ENCODE measurements around the gene SMAD1.

The SMAD1 gene

DNA sequence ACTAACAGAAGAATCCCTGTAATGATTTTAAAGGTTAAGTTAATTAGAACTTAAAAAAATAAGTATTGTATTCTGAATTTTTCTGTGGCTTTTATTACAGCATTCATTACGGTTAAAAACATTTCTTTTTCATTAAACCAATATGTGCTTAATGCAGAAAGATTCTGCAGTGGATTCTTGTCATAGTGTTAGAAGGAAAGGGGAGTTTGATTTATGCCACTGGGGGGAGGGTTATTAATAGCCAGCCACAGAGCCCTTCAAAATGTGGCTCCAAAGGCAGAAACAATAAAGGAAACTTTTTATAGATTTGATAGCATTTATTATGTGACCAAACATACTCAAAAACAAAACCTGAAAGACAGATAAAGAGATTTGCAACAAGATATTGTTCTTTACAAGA, 9.1 kb downstream of the SMAD1 start:
- TF ChIP-seq, protein P1, sequence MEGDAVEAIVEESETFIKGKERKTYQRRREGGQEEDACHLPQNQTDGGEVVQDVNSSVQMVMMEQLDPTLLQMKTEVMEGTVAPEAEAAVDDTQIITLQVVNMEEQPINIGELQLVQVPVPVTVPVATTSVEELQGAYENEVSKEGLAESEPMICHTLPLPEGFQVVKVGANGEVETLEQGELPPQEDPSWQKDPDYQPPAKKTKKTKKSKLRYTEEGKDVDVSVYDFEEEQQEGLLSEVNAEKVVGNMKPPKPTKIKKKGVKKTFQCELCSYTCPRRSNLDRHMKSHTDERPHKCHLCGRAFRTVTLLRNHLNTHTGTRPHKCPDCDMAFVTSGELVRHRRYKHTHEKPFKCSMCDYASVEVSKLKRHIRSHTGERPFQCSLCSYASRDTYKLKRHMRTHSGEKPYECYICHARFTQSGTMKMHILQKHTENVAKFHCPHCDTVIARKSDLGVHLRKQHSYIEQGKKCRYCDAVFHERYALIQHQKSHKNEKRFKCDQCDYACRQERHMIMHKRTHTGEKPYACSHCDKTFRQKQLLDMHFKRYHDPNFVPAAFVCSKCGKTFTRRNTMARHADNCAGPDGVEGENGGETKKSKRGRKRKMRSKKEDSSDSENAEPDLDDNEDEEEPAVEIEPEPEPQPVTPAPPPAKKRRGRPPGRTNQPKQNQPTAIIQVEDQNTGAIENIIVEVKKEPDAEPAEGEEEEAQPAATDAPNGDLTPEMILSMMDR (IDR thresholded peaks at IDR 0.05; ENCODE audit: low read depth, low read length): no peak
- TF ChIP-seq EZH2phosphoT487 (IDR thresholded peaks at IDR 0.05; ENCODE audit: low read depth): no peak
- Histone ChIP-seq H3K36me3 (replicated peaks; ENCODE audit: low read depth, low read length) (no peaks in the 10 kb centered on the region), H3K27me3 (ENCODE audit: low read depth, low read length) (peaks cover 77% of the 10 kb centered on the region), H2AFZ (ENCODE audit: low read depth, low read length) (no peak overlapping the region), H3K4me2 (ENCODE audit: low read length) (no peak overlapping the region), H3K4me1 (ENCODE audit: low read length) (peaks cover 30% of the 10 kb centered on the region), H3K9ac (ENCODE audit: low read length) (no peak overlapping the region), H3K79me2 (ENCODE audit: low read length) (no peaks in the 10 kb centered on the region), H4K20me1 (ENCODE audit: insufficient read depth, low read length) (peaks cover 21% of the 10 kb centered on the region; the same call in 1 of the 2 replicates), H3K9me3 (ENCODE audit: insufficient read depth, low read length) (no peaks in the 10 kb centered on the region), H3K4me3 (ENCODE audit: low read length) (no peak overlapping the region), H3K27ac (ENCODE audit: low read length) (no peak overlapping the region)

DNA sequence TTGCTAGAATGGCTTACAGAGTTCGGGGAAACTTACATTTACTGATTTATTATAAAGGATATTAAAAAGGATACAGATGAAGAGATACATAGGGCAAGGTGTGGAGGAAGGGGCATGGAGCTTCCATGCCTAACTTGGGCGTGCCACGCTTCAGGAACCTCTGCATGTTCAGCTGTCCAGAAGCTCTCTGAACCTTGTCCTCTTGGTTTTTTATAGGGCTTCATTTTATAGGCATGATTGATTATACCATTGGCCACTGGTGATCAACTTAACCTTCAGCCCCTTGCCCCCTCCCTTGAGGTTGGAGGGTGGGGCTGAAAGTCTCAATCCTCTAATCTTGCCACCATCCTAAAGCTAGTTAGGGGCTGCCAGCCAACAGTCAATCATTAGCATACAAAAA, 10.7 kb downstream of the SMAD1 start:
- Histone ChIP-seq H3K9me3 (ENCODE audit: insufficient read depth, low read length) (no peaks in the 10 kb centered on the region), H3K79me2 (ENCODE audit: low read length) (no peaks in the 10 kb centered on the region), H3K9ac (ENCODE audit: low read length) (no peak overlapping the region), H3K36me3 (replicated peaks; ENCODE audit: low read depth, low read length) (no peaks in the 10 kb centered on the region), H3K27ac (ENCODE audit: low read length) (no peak overlapping the region), H4K20me1 (ENCODE audit: insufficient read depth, low read length) (peaks cover 21% of the 10 kb centered on the region; the same call in 1 of the 2 replicates), H3K4me2 (ENCODE audit: low read length) (no peak overlapping the region), H2AFZ (ENCODE audit: low read depth, low read length) (no peak overlapping the region), H3K27me3 (ENCODE audit: low read depth, low read length) (peaks cover 66% of the 10 kb centered on the region), H3K4me1 (ENCODE audit: low read length) (peaks cover 16% of the 10 kb centered on the region), H3K4me3 (ENCODE audit: low read length) (no peak overlapping the region)
- TF ChIP-seq, protein P1 (IDR thresholded peaks at IDR 0.05; ENCODE audit: low read depth, low read length): no peak
- no peak for TF ChIP-seq EZH2phosphoT487 (IDR thresholded peaks at IDR 0.05; ENCODE audit: low read depth)

DNA sequence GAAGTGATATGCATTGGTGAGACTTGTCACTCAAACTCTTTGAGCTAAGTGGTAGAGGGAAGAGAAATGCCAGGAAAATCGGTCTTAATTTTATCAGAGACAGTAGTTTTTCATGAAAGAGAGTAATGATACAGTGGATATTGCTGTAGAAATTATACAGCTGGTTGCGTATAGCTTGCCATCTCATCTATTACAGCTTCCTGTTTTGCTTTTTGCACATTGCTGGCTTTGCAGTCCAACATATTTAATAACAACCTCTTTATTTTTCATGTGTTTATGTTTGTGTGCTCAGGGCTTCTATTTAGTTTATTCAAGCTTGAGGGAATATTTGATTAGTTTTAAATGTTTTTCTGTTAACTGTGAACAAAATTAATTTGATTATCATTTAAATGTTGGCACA, 11.5 kb downstream of the SMAD1 start:
- no peak overlapping the region for H3K9ac ChIP-seq (ENCODE audit: low read length)
- H4K20me1 ChIP-seq (ENCODE audit: insufficient read depth, low read length): peaks cover 17% of the 10 kb centered on the region; the same call in 1 of the 2 replicates
- no peaks in the 10 kb centered on the region for H3K79me2 ChIP-seq (ENCODE audit: low read length)
- no peak overlapping the region for H3K4me2 ChIP-seq (ENCODE audit: low read length)
- H3K9me3 ChIP-seq (ENCODE audit: insufficient read depth, low read length): no peaks in the 10 kb centered on the region
- no peak for TF ChIP-seq EZH2phosphoT487 (IDR thresholded peaks at IDR 0.05; ENCODE audit: low read depth)
- TF ChIP-seq, protein P1 (IDR thresholded peaks at IDR 0.05; ENCODE audit: low read depth, low read length): no peak
- H3K27ac ChIP-seq (ENCODE audit: low read length): no peak overlapping the region
- H2AFZ ChIP-seq (ENCODE audit: low read depth, low read length): no peak overlapping the region
- H3K36me3 ChIP-seq (replicated peaks; ENCODE audit: low read depth, low read length): no peaks in the 10 kb centered on the region
- H3K4me3 ChIP-seq (ENCODE audit: low read length): no peak overlapping the region
- H3K27me3 ChIP-seq (ENCODE audit: low read depth, low read length): peaks cover 68% of the 10 kb centered on the region
- H3K4me1 ChIP-seq (ENCODE audit: low read length): peaks cover 8% of the 10 kb centered on the region

DNA sequence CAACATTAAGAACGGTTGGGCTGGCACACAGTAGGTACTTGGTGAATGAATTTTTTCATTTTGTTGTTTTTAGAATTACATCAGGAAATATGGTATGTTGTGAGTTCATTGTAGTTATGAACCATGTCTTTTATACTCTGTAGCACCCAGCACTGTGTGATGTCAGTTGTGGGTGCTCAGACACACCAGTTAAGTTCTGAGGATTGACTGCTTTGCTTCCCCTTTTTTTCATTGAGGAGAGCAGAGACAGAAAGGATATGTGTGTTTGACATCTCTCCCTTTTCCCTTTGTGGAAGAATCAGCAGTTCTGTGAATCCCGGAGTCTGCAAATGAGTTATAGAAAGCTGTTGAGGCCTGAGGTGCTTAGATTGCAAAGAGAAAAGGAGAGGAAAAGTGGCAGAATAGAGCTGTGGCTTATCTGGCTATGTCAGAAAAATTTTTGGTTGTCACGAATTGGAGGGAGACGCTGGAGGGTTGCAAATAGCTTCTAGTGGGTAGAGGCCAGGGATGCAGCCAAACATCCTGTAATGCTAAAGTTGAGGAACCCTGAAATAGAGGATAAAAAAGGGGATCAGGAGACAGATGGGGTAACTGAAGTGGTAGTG, 13.1 kb downstream of the SMAD1 start:
- Histone ChIP-seq H2AFZ (ENCODE audit: low read depth, low read length) (no peak overlapping the region), H3K36me3 (replicated peaks; ENCODE audit: low read depth, low read length) (no peaks in the 10 kb centered on the region), H4K20me1 (ENCODE audit: insufficient read depth, low read length) (peaks cover 4% of the 10 kb centered on the region; the same call in 1 of the 2 replicates), H3K9me3 (ENCODE audit: insufficient read depth, low read length) (no peaks in the 10 kb centered on the region), H3K4me2 (ENCODE audit: low read length) (no peak overlapping the region), H3K27me3 (ENCODE audit: low read depth, low read length) (peaks cover 53% of the 10 kb centered on the region), H3K4me1 (ENCODE audit: low read length) (no peaks in the 10 kb centered on the region), H3K79me2 (ENCODE audit: low read length) (no peaks in the 10 kb centered on the region), H3K9ac (ENCODE audit: low read length) (no peak overlapping the region), H3K4me3 (ENCODE audit: low read length) (no peak overlapping the region), H3K27ac (ENCODE audit: low read length) (no peak overlapping the region)
- TF ChIP-seq, protein P1 (IDR thresholded peaks at IDR 0.05; ENCODE audit: low read depth, low read length): no peak
- no peak for TF ChIP-seq EZH2phosphoT487 (IDR thresholded peaks at IDR 0.05; ENCODE audit: low read depth)
